PC-9 (cell line): Measurements from ENCODE around the gene FUT1. TPM values are rescaled to one million over a fixed set of nuclear protein-coding genes. Genes with fewer than 3 reads are reported as not detected.
"Not testable (repeated sequence)": the region's sequence is repeated elsewhere in the genome, so short reads cannot be mapped to it uniquely, and the experiment has no call there.

Source experiments
- BruUV-seq: library from RNA; stranded (reverse); fragments of 400-500 nt; replicated peaks from 2 replicates; lab custom pipeline; 2021; lab: Mats Ljungman, UMichigan
- CTCF ChIA-PET: fragments of 300-600 bp; sonication (Branson Sonifier 250); formaldehyde crosslinking; loops from one replicate; lab custom pipeline; 2022; ENCODE audit warnings: antibody characterized with exemption; lab: Charles Lee
- POLR2A ChIA-PET: fragments of 300-600 bp; sonication (Branson Sonifier 250); formaldehyde crosslinking; loops from one replicate; lab custom pipeline; 2022; ENCODE audit warnings: antibody characterized with exemption; ENCODE audit not compliant: unreplicated experiment; lab: Charles Lee
- DNase-seq, 2 experiments: peaks; one replicate each; pipeline versions ENCODE4 v3.0.0 to v3.0.0-alpha.2; 2015 to 2022; ENCODE audit warnings: mixed read lengths in 1 of 2
- H2AFZ ChIP-seq: fragments of 200-600 bp; sonication (generic); 2 replicates; pipeline ENCODE4 v1.8.1; 2017; ENCODE audit warnings: antibody characterized with exemption
- H3F3A ChIP-seq: fragments of 200-600 bp; sonication (generic); 2 replicates; pipeline ENCODE4 v1.8.1; 2017; ENCODE audit warnings: antibody characterized with exemption, mild to moderate bottlenecking, low read depth; ENCODE audit not compliant: insufficient read depth
- H3K27ac ChIP-seq: fragments of 200-600 bp; sonication (generic); 2 replicates; pipeline ENCODE4 v1.6.1; 2016; ENCODE audit warnings: mixed run types
- H3K27me3 ChIP-seq: fragments of 200-600 bp; sonication (generic); 2 replicates; pipeline ENCODE4 v1.6.1; 2016; ENCODE audit warnings: low read depth, mixed run types; ENCODE audit not compliant: insufficient read depth
- H3K36me3 ChIP-seq: fragments of 200-600 bp; sonication (generic); 2 replicates; pipeline ENCODE4 v1.6.1; 2016; ENCODE audit warnings: low read depth, mixed run types
- H3K4me1 ChIP-seq: fragments of 200-600 bp; sonication (generic); replicated peaks from 2 replicates; pipeline ENCODE4 v1.6.1; 2016; ENCODE audit warnings: mixed run types; ENCODE audit not compliant: insufficient read depth
- H3K4me2 ChIP-seq: fragments of 200-600 bp; sonication (generic); 2 replicates; pipeline ENCODE4 v1.6.1; 2017; ENCODE audit warnings: mixed run types
- H3K4me3 ChIP-seq: fragments of 200-600 bp; sonication (generic); 2 replicates; pipeline ENCODE4 v1.6.1; 2016; ENCODE audit warnings: mixed run types
- H3K79me2 ChIP-seq: fragments of 200-600 bp; sonication (generic); 2 replicates; pipeline ENCODE4 v1.6.1; 2017; ENCODE audit warnings: low read depth, mixed run types
- H3K9me2 ChIP-seq: fragments of 200-600 bp; sonication (generic); 2 replicates; pipeline ENCODE4 v1.8.1; 2017; ENCODE audit warnings: mild to moderate bottlenecking; ENCODE audit not compliant: insufficient read depth
- H3K9me3 ChIP-seq: fragments of 200-600 bp; sonication (generic); 2 replicates; pipeline ENCODE4 v1.8.1; 2016; ENCODE audit warnings: low read depth; ENCODE audit not compliant: insufficient read depth
- H4K20me1 ChIP-seq: fragments of 200-600 bp; sonication (generic); 2 replicates; pipeline ENCODE4 v1.8.1; 2017; ENCODE audit not compliant: insufficient read depth
- CTCF ChIP-seq: fragments of 200-600 bp; sonication (generic); conservative IDR thresholded peaks from 2 replicates; pipeline ENCODE4 v1.6.1; 2017; ENCODE audit warnings: mixed run types, antibody characterized with exemption, mild to moderate bottlenecking, moderate library complexity
- EZH2 ChIP-seq: fragments of 200-600 bp; sonication (generic); IDR thresholded peaks from 2 replicates; pipeline ENCODE4 v1.8.0; 2017; ENCODE audit warnings: antibody characterized with exemption, low read depth
- intact Hi-C: fragments of 100-400 bp; cut with micrococcal nuclease; formaldehyde crosslinking; loops from one replicate; pipeline ENCODE4 v1.10.0; 2022; ENCODE audit not compliant: unreplicated experiment
- total RNA-seq: library from RNA; stranded (reverse); gene quantifications from 2 replicates; pipeline ENCODE4 v1.2.3, GENCODE V29; 2021

FUT1 gene
- total RNA-seq, 1 experiment from 2014 or later: 7.9 TPM

- no peak for DNase-seq
- POLR2A ChIA-PET: interaction anchor here (0.6 to 0.8 kb wide), 4 partner anchors 18 to 1284 kb away, joined by 3 read pairs; no protein-coding TSS in a partner anchor
- Histone ChIP-seq H3K9me3 (no peaks in the 10 kb centered on the region), H4K20me1 (no peaks in the 10 kb centered on the region), H3K27me3 (no peaks in the 10 kb centered on the region), H3K4me2 (peak overlapping the region; percentile 68), H3F3A (peaks cover 3% of the 10 kb centered on the region; the same call in 1 of the 2 replicates), H3K36me3 (no peaks in the 10 kb centered on the region), H3K9me2 (no peaks in the 10 kb centered on the region), H3K4me3 (peak overlapping the region; percentile 69; the same call in 1 of the 2 replicates), H3K27ac (no peak overlapping the region), H2AFZ (no peak overlapping the region), H3K79me2 (peaks cover 4% of the 10 kb centered on the region; the same call in 1 of the 2 replicates), H3K4me1 (peaks cover 6% of the 10 kb centered on the region)
- no TSS peak for BruUV-seq
- CTCF ChIA-PET: no interaction called here
- intact Hi-C loops: no loop called here
- TF ChIP-seq EZH2: no peak
- no peak for TF ChIP-seq CTCF
Observed at GRCh38 chr19:48720251-48720612, 32.2 kb downstream of the FUT1 start.

- ChIA-PET CTCF (no interaction called here), POLR2A (no interaction called here)
- Histone ChIP-seq H3K4me2 (peak within 1 kb of the TSS; percentile 68), H4K20me1 (no peaks in the 10 kb centered on the region), H3K9me3 (no peaks in the 10 kb centered on the region), H3K4me1 (peaks cover 12% of the 10 kb centered on the region), H3K9me2 (no peaks in the 10 kb centered on the region), H3K4me3 (peak within 1 kb of the TSS; percentile 69; the same call in 1 of the 2 replicates), H2AFZ (no peak within 1 kb of the TSS), H3K36me3 (no peaks in the 10 kb centered on the region), H3F3A (no peaks in the 10 kb centered on the region), H3K79me2 (peaks cover 9% of the 10 kb centered on the region; the same call in 1 of the 2 replicates), H3K27me3 (no peaks in the 10 kb centered on the region), H3K27ac (no peak within 1 kb of the TSS)
- DNase-seq: no peak
- no TSS peak for BruUV-seq
- TF ChIP-seq EZH2 (no peak), CTCF (no peak)
- intact Hi-C loops: no loop called here
Observed at GRCh38 chr19:48719263-48720171, 32.9 kb downstream of the FUT1 start, which contains the start of gene MAMSTR. TSS of gene MAMSTR (minus strand) at chr19:48719725. CDS start at chr19:48719031, 694 bp downstream.

GRCh38 chr19:48718711-48719231, 33.7 kb downstream of the FUT1 start:
- Histone ChIP-seq H3K4me1 (peaks cover 12% of the 10 kb centered on the region), H2AFZ (no peak overlapping the region), H3K27me3 (no peaks in the 10 kb centered on the region), H4K20me1 (no peaks in the 10 kb centered on the region), H3K9me3 (no peaks in the 10 kb centered on the region), H3K36me3 (no peaks in the 10 kb centered on the region), H3K27ac (no peak overlapping the region), H3K4me2 (no peak overlapping the region), H3K79me2 (peaks cover 9% of the 10 kb centered on the region; the same call in 1 of the 2 replicates), H3K4me3 (no peak overlapping the region), H3F3A (no peaks in the 10 kb centered on the region), H3K9me2 (no peaks in the 10 kb centered on the region)
- TF ChIP-seq EZH2 (no peak), CTCF (no peak)
- POLR2A ChIA-PET: no interaction called here
- no TSS peak for BruUV-seq
- no peak for DNase-seq
- CTCF ChIA-PET: no interaction called here
- intact Hi-C loops: no loop called here

GRCh38 chr19:48718106-48718505, 34.3 kb downstream of the FUT1 start:
- H3K36me3 ChIP-seq, H3K9me3 ChIP-seq, CTCF ChIA-PET, H3F3A ChIP-seq, intact Hi-C loops, H4K20me1 ChIP-seq, DNase-seq, H2AFZ ChIP-seq, H3K9me2 ChIP-seq, POLR2A ChIA-PET, H3K4me2 ChIP-seq, H3K27ac ChIP-seq, BruUV-seq, H3K4me3 ChIP-seq, H3K27me3 ChIP-seq: not testable (repeated sequence)
- peaks cover 14% of the 10 kb centered on the region for H3K4me1 ChIP-seq
- peaks cover 14% of the 10 kb centered on the region; the same call in 1 of the 2 replicates for H3K79me2 ChIP-seq
